ENCODE measurements around the gene ERBB4.

ERBB4 gene

GRCh38 chr2:211996857-211997256, 541.7 kb downstream of the ERBB4 start:
- Histone ChIP-seq H3K4me2 (ENCODE audit: low read length) (no peak overlapping the region), H3K9me2 (replicated peaks; ENCODE audit: control insufficient read depth, low read length) (no peaks in the 10 kb centered on the region), H3K9me3 (ENCODE audit: control insufficient read depth, insufficient read depth, low read length) (no peaks in the 10 kb centered on the region), H3K79me2 (ENCODE audit: control insufficient read depth, low read length) (no peaks in the 10 kb centered on the region), H3K4me1 (ENCODE audit: control insufficient read depth, low read length) (no peaks in the 10 kb centered on the region), H3K4me3 (ENCODE audit: low read length) (no peak overlapping the region), H3K36me3 (ENCODE audit: control insufficient read depth, low read length) (no peaks in the 10 kb centered on the region), H3F3A (ENCODE audit: control insufficient read depth, insufficient read depth) (no peaks in the 10 kb centered on the region), H4K20me1 (ENCODE audit: control insufficient read depth, insufficient read depth, low read depth, low read length) (no peaks in the 10 kb centered on the region), H3K27ac (ENCODE audit: low read depth, low read length) (no peak overlapping the region), H3K27me3 (ENCODE audit: control insufficient read depth, low read length) (no peaks in the 10 kb centered on the region)
- TF ChIP-seq EZH2phosphoT487 (IDR thresholded peaks at IDR 0.05; ENCODE audit: borderline replicate concordance, low read length) = no peak
- no peak for TF ChIP-seq CTCF (IDR thresholded peaks at IDR 0.05; ENCODE audit: low read depth, low read length, poor library complexity, severe bottlenecking)

GRCh38 chr2:211994806-211995205, 543.8 kb downstream of the ERBB4 start:
- H3K27ac ChIP-seq (ENCODE audit: low read depth, low read length) = no peak overlapping the region
- no peaks in the 10 kb centered on the region for H3K4me1 ChIP-seq (ENCODE audit: control insufficient read depth, low read length)
- no peaks in the 10 kb centered on the region; the same call in 1 of the 2 replicates for H3K9me2 ChIP-seq (replicated peaks; ENCODE audit: control insufficient read depth, low read length)
- no peak for TF ChIP-seq EZH2phosphoT487 (IDR thresholded peaks at IDR 0.05; ENCODE audit: borderline replicate concordance, low read length)
- TF ChIP-seq CTCF (IDR thresholded peaks at IDR 0.05; ENCODE audit: low read depth, low read length, poor library complexity, severe bottlenecking) = no peak
- no peaks in the 10 kb centered on the region for H3F3A ChIP-seq (ENCODE audit: control insufficient read depth, insufficient read depth)
- H3K4me3 ChIP-seq (ENCODE audit: low read length) = no peak overlapping the region
- H3K4me2 ChIP-seq (ENCODE audit: low read length) = no peak overlapping the region
- no peaks in the 10 kb centered on the region for H4K20me1 ChIP-seq (ENCODE audit: control insufficient read depth, insufficient read depth, low read depth, low read length)
- no peaks in the 10 kb centered on the region for H3K36me3 ChIP-seq (ENCODE audit: control insufficient read depth, low read length)
- H3K9me3 ChIP-seq (ENCODE audit: control insufficient read depth, insufficient read depth, low read length) = no peaks in the 10 kb centered on the region
- no peaks in the 10 kb centered on the region for H3K79me2 ChIP-seq (ENCODE audit: control insufficient read depth, low read length)
- H3K27me3 ChIP-seq (ENCODE audit: control insufficient read depth, low read length) = no peaks in the 10 kb centered on the region

- TF ChIP-seq EZH2phosphoT487 (IDR thresholded peaks at IDR 0.05; ENCODE audit: borderline replicate concordance, low read length) (no peak), CTCF (IDR thresholded peaks at IDR 0.05; ENCODE audit: low read depth, low read length, poor library complexity, severe bottlenecking) (no peak)
- Histone ChIP-seq H3K27me3 (ENCODE audit: control insufficient read depth, low read length) (no peaks in the 10 kb centered on the region), H3K36me3 (ENCODE audit: control insufficient read depth, low read length) (no peaks in the 10 kb centered on the region), H4K20me1 (ENCODE audit: control insufficient read depth, insufficient read depth, low read depth, low read length) (no peaks in the 10 kb centered on the region), H3K4me3 (ENCODE audit: low read length) (no peak overlapping the region), H3K79me2 (ENCODE audit: control insufficient read depth, low read length) (no peaks in the 10 kb centered on the region), H3K27ac (ENCODE audit: low read depth, low read length) (no peak overlapping the region), H3K4me1 (ENCODE audit: control insufficient read depth, low read length) (no peaks in the 10 kb centered on the region), H3K4me2 (ENCODE audit: low read length) (no peak overlapping the region), H3K9me2 (replicated peaks; ENCODE audit: control insufficient read depth, low read length) (no peaks in the 10 kb centered on the region; the same call in 1 of the 2 replicates), H3K9me3 (ENCODE audit: control insufficient read depth, insufficient read depth, low read length) (no peaks in the 10 kb centered on the region), H3F3A (ENCODE audit: control insufficient read depth, insufficient read depth) (no peaks in the 10 kb centered on the region)
Measured at GRCh38 chr2:211990335-211990734, 548.3 kb downstream of the ERBB4 start.

Measured in DOHH2 (cell line).